NCI-H345 treated with DMSO at 0.1 percent for 48 hours (cell line): ENCODE measurements around the gene RPS6KL1.

Experiments used
- DNase-seq: peaks from one replicate; lab custom pipeline; 2025; ENCODE audit not compliant: unreplicated experiment; lab: John Stamatoyannopoulos, UW

The RPS6KL1 gene

GRCh38 chr14:74922752-74923401, at the start of gene RPS6KL1:
RPS6KL1 (minus strand) TSS chr14:74923260; CDS start chr14:74921541, 1,719 bp downstream.
- DNase-seq: peak; percentile 78

- DNase-seq: no peak
Measured at GRCh38 chr14:74968811-74969210, 45.8 kb upstream of the RPS6KL1 start.

GRCh38 chr14:74965486-74966153, 42.6 kb upstream of the RPS6KL1 start:
- no peak for DNase-seq

- no peak for DNase-seq
Measured at GRCh38 chr14:74964787-74965485, 41.9 kb upstream of the RPS6KL1 start.

- no peak for DNase-seq
Measured at GRCh38 chr14:74963705-74964271, 40.7 kb upstream of the RPS6KL1 start.

GRCh38 chr14:74963178-74963704, 40.2 kb upstream of the RPS6KL1 start:
- no peak for DNase-seq

GRCh38 chr14:74962493-74962892, 39.4 kb upstream of the RPS6KL1 start:
- DNase-seq: no peak

GRCh38 chr14:74962046-74962445, 39.0 kb upstream of the RPS6KL1 start:
- no peak for DNase-seq

GRCh38 chr14:74961238-74961911, 38.3 kb upstream of the RPS6KL1 start:
- no peak for DNase-seq

- no peak for DNase-seq
Measured at GRCh38 chr14:74960736-74961135, 37.7 kb upstream of the RPS6KL1 start.

- no peak for DNase-seq
Measured at GRCh38 chr14:74959596-74960180, 36.6 kb upstream of the RPS6KL1 start.

- no peak for DNase-seq
Measured at GRCh38 chr14:74956280-74957072, 33.4 kb upstream of the RPS6KL1 start.

- DNase-seq: no peak
Measured at GRCh38 chr14:74956027-74956279, 32.9 kb upstream of the RPS6KL1 start.

GRCh38 chr14:74955229-74956026, 32.4 kb upstream of the RPS6KL1 start, which contains the start of gene PGF:
PGF (minus strand) TSS chr14:74955597; CDS start chr14:74955242, 355 bp downstream.
- peak; percentile 27 for DNase-seq

GRCh38 chr14:74954947-74955228, 31.8 kb upstream of the RPS6KL1 start:
- DNase-seq: no peak

GRCh38 chr14:74954232-74954946, 31.3 kb upstream of the RPS6KL1 start:
- DNase-seq: peak; percentile 79

GRCh38 chr14:74953686-74954085, 30.6 kb upstream of the RPS6KL1 start:
- no peak for DNase-seq

GRCh38 chr14:74952697-74953484, 29.8 kb upstream of the RPS6KL1 start:
- peak; percentile 18 for DNase-seq
